ENCODE measurements around the gene MAGEB6B. TPM values are rescaled to one million over a fixed set of nuclear protein-coding genes. Genes with fewer than 3 reads are reported as not detected.

Gene MAGEB6B, protein sequence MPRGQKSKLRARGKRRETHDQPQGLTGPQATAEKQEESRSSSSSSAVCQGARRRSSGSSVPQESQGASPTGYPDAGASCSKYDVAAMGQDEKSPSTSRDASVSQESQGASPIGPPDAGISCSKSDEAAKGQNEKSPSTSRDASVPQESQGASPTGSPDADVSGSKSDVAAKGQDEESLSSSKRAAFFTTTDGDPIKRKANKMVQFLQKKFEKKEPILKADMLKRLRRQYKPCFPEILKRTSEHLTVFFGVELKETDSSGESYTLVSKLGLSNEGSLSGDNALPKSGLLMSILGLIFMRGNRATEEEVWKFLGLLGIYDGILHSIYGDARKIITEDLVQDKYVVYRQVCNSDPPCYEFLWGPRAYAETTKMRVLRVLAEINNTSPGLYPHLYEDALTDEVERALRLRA
- not detected in 2 replicates for total RNA-seq (2014; rRNA removed; shearing (Covaris generic))
- polyA plus RNA-seq (2016; fragmentation: Nextera tagmentation; extraction: Ambion mirVana) = not detected in 2 replicates
- long read RNA-seq = 0 reads

DNA sequence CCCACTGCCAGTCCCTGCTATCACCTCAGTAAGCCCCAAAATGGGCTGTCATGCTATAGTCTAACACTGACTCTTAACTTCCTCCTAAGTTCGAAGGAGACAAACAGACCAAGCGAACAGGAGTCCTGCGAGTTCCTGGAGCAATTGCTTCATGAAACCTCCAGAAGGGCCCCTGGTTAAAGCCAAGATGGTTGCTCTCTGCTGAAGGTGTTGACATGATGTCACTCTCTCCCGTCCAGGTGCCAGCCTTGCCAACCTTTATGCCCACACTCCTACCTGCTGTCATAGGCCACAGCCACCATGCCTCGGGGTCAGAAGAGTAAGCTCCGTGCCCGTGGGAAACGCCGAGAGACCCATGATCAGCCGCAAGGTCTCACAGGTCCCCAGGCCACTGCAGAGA lies at the start of gene MAGEB6B:
MAGEB6B (plus strand) TSS at position 301 of the 400 bp plus-strand sequence; CDS start at position 301, 0 bp downstream.
- no peak within 1 kb of the TSS for H3K4me3 Mint-ChIP-seq
- H3K4me1 ChIP-seq (ENCODE audit: insufficient read depth) = no peaks in the 10 kb centered on the region
- H3F3A ChIP-seq (replicated peaks; ENCODE audit: low read depth) = no peaks in the 10 kb centered on the region
- H3K4me3 ChIP-seq = no peak within 1 kb of the TSS
- H3K9me3 Mint-ChIP-seq = no peaks in the 10 kb centered on the region; the same call in 1 of the 3 replicates
- H4K20me1 ChIP-seq (replicated peaks; ENCODE audit: insufficient read depth) = no peaks in the 10 kb centered on the region
- H3K4me2 ChIP-seq = no peak within 1 kb of the TSS
- H3K27ac ChIP-seq (ENCODE audit: low read depth) = no peak within 1 kb of the TSS
- no peaks in the 10 kb centered on the region for H3K79me2 ChIP-seq (replicated peaks; ENCODE audit: insufficient read depth)
- no peaks in the 10 kb centered on the region for H3K9me2 ChIP-seq (ENCODE audit: insufficient read depth)
- H3K27me3 ChIP-seq (ENCODE audit: insufficient read depth) = no peaks in the 10 kb centered on the region
- no peaks in the 10 kb centered on the region for H3K36me3 Mint-ChIP-seq (ENCODE audit: low read depth)
- TF ChIP-seq, protein P1, sequence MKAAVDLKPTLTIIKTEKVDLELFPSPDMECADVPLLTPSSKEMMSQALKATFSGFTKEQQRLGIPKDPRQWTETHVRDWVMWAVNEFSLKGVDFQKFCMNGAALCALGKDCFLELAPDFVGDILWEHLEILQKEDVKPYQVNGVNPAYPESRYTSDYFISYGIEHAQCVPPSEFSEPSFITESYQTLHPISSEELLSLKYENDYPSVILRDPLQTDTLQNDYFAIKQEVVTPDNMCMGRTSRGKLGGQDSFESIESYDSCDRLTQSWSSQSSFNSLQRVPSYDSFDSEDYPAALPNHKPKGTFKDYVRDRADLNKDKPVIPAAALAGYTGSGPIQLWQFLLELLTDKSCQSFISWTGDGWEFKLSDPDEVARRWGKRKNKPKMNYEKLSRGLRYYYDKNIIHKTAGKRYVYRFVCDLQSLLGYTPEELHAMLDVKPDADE (IDR thresholded peaks at IDR 0.05) = no peak
- TF ChIP-seq ZNF331 (CRISPR knock-in tag; IDR thresholded peaks at IDR 0.05; ENCODE audit: low read depth) = no peak
- no peak for TF ChIP-seq POLR2AphosphoS5 (IDR thresholded peaks at IDR 0.05; ENCODE audit: low read depth)
- TF ChIP-seq CREB1 (CRISPR knock-in tag; IDR thresholded peaks at IDR 0.05; ENCODE audit: low read depth) = no peak
- TF ChIP-seq, protein P2, sequence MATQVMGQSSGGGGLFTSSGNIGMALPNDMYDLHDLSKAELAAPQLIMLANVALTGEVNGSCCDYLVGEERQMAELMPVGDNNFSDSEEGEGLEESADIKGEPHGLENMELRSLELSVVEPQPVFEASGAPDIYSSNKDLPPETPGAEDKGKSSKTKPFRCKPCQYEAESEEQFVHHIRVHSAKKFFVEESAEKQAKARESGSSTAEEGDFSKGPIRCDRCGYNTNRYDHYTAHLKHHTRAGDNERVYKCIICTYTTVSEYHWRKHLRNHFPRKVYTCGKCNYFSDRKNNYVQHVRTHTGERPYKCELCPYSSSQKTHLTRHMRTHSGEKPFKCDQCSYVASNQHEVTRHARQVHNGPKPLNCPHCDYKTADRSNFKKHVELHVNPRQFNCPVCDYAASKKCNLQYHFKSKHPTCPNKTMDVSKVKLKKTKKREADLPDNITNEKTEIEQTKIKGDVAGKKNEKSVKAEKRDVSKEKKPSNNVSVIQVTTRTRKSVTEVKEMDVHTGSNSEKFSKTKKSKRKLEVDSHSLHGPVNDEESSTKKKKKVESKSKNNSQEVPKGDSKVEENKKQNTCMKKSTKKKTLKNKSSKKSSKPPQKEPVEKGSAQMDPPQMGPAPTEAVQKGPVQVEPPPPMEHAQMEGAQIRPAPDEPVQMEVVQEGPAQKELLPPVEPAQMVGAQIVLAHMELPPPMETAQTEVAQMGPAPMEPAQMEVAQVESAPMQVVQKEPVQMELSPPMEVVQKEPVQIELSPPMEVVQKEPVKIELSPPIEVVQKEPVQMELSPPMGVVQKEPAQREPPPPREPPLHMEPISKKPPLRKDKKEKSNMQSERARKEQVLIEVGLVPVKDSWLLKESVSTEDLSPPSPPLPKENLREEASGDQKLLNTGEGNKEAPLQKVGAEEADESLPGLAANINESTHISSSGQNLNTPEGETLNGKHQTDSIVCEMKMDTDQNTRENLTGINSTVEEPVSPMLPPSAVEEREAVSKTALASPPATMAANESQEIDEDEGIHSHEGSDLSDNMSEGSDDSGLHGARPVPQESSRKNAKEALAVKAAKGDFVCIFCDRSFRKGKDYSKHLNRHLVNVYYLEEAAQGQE (IDR thresholded peaks at IDR 0.05; ENCODE audit: unreplicated experiment) = no peak
- no peak for TF ChIP-seq EZH2 (IDR thresholded peaks at IDR 0.05; ENCODE audit: low read depth, unreplicated experiment)
- no peak for TF ChIP-seq STAT1 (IDR thresholded peaks at IDR 0.05; ENCODE audit: unreplicated experiment)
- no peak for TF ChIP-seq NANOG (IDR thresholded peaks at IDR 0.05; ENCODE audit: borderline replicate concordance)
- TF ChIP-seq JUNB (IDR thresholded peaks at IDR 0.05; ENCODE audit: unreplicated experiment) = no peak
- no peak for TF ChIP-seq ZNF114 (CRISPR knock-in tag; IDR thresholded peaks at IDR 0.05)
- TF ChIP-seq EZH2phosphoT487 (IDR thresholded peaks at IDR 0.05; ENCODE audit: unreplicated experiment) = no peak
- TF ChIP-seq CTCF (conservative IDR thresholded peaks at IDR 0.05; ENCODE audit: low read depth in 2 of 2) = no peak
- no peak for TF ChIP-seq ZNF462 (CRISPR knock-in tag; IDR thresholded peaks at IDR 0.05)
- no peak for DNase-seq (ENCODE audit: low spot score)
- no peak within 1 kb of the TSS for H3K27ac Mint-ChIP-seq
- peaks cover 4% of the 10 kb centered on the region for H3K27me3 Mint-ChIP-seq (ENCODE audit: insufficient read depth, low read depth, poor library complexity)
- ATAC-seq = no peak
- no peak within 1 kb of the TSS for H2AFZ ChIP-seq
- no peaks in the 10 kb centered on the region for H3K36me3 ChIP-seq (ENCODE audit: insufficient read depth)
- no peaks in the 10 kb centered on the region for H3K4me1 Mint-ChIP-seq

Data from GM23338 (cell line).